ENCODE results near the gene CRIM1. TPM values are rescaled to one million over a fixed set of nuclear protein-coding genes. Genes with fewer than 3 reads are reported as not detected.

CRIM1 gene
- total and polyA plus RNA-seq, 7 experiments from 2014 or later = 0.10 to 7.1 (median 0.92) TPM

- H3K36me3 ChIP-seq (ENCODE audit: control insufficient read depth in 2 of 3, insufficient read depth in 3 of 3, low read length in 3 of 3) = no peaks in the 10 kb centered on the region
- DNase-seq = no peak
- intact Hi-C loops (cut with micrococcal nuclease) = no loop called here
- H3K9me3 Mint-ChIP-seq = peaks cover 0 to 2% (median 0%) of the 10 kb centered on the region in 11 donors
- no peaks in the 10 kb centered on the region for H3K27me3 ChIP-seq (ENCODE audit: control insufficient read depth in 2 of 2, insufficient read depth in 2 of 2, low read length in 2 of 2)
- no peaks in the 10 kb centered on the region for H3K9me3 ChIP-seq (ENCODE audit: control insufficient read depth in 2 of 3, low read length in 3 of 3)
- H3K4me1 Mint-ChIP-seq = peaks cover 0 to 26% (median 0%) of the 10 kb centered on the region in 7 donors
- POLR2A ChIA-PET = no interaction called here
- ATAC-seq = no peak
- CTCF ChIA-PET = no interaction called here
- no peak overlapping the region for H3K4me3 ChIP-seq (ENCODE audit: low read length)
- H3K36me3 Mint-ChIP-seq = peaks cover 0 to 10% (median 0%) of the 10 kb centered on the region in 5 donors
- no peak overlapping the region for H3K27ac Mint-ChIP-seq
- no peak overlapping the region for H3K27ac ChIP-seq (ENCODE audit: low read depth, low read length)
- H3K4me1 ChIP-seq (ENCODE audit: control insufficient read depth in 2 of 2, insufficient read depth in 2 of 2, low read length in 2 of 2) = no peaks in the 10 kb centered on the region
- peaks cover 0 to 20% (median 5%) of the 10 kb centered on the region in 5 donors for H3K27me3 Mint-ChIP-seq
- H3K4me3 Mint-ChIP-seq = no peak overlapping the region
Observed at GRCh38 chr2:36370281-36370680, 14.7 kb downstream of the CRIM1 start.

GRCh38 chr2:36371070-36371874, 15.7 kb downstream of the CRIM1 start:
- H3K27me3 ChIP-seq (ENCODE audit: control insufficient read depth in 2 of 2, insufficient read depth in 2 of 2, low read length in 2 of 2) = no peaks in the 10 kb centered on the region

GRCh38 chr2:36371928-36372391, 16.4 kb downstream of the CRIM1 start:
- H3K9me3 ChIP-seq (ENCODE audit: control insufficient read depth in 2 of 3, low read length in 3 of 3) = no peaks in the 10 kb centered on the region
- Mint-ChIP-seq H3K9me3 (peaks cover 0 to 2% (median 0%) of the 10 kb centered on the region in 11 donors), H3K27ac (no peak overlapping the region), H3K36me3 (peaks cover 0 to 10% (median 0%) of the 10 kb centered on the region in 5 donors), H3K4me1 (peaks cover 0 to 26% (median 0%) of the 10 kb centered on the region in 7 donors), H3K4me3 (no peak overlapping the region), H3K27me3 (peaks cover 0 to 19% (median 5%) of the 10 kb centered on the region in 5 donors)
- no peaks in the 10 kb centered on the region for H3K4me1 ChIP-seq (ENCODE audit: control insufficient read depth in 2 of 2, insufficient read depth in 2 of 2, low read length in 2 of 2)
- no peak for DNase-seq
- no peaks in the 10 kb centered on the region for H3K27me3 ChIP-seq (ENCODE audit: control insufficient read depth in 2 of 2, insufficient read depth in 2 of 2, low read length in 2 of 2)
- ChIA-PET CTCF (no interaction called here), POLR2A (no interaction called here)
- H3K36me3 ChIP-seq (ENCODE audit: control insufficient read depth in 2 of 3, insufficient read depth in 3 of 3, low read length in 3 of 3) = no peaks in the 10 kb centered on the region
- intact Hi-C loops (cut with micrococcal nuclease) = no loop called here
- no peak for ATAC-seq
- no peak overlapping the region for H3K4me3 ChIP-seq (ENCODE audit: low read length)
- no peak overlapping the region for H3K27ac ChIP-seq (ENCODE audit: low read depth, low read length)

More at GRCh38 chr2:36371070-36371874, 15.7 kb downstream of the CRIM1 start:
- no peaks in the 10 kb centered on the region for H3K9me3 ChIP-seq (ENCODE audit: control insufficient read depth in 2 of 3, low read length in 3 of 3)
- peaks cover 0 to 10% (median 0%) of the 10 kb centered on the region in 5 donors for H3K36me3 Mint-ChIP-seq
- no peak overlapping the region for H3K4me3 ChIP-seq (ENCODE audit: low read length)
- no peaks in the 10 kb centered on the region for H3K4me1 ChIP-seq (ENCODE audit: control insufficient read depth in 2 of 2, insufficient read depth in 2 of 2, low read length in 2 of 2)
- no peaks in the 10 kb centered on the region for H3K36me3 ChIP-seq (ENCODE audit: control insufficient read depth in 2 of 3, insufficient read depth in 3 of 3, low read length in 3 of 3)
- peaks cover 0 to 26% (median 0%) of the 10 kb centered on the region in 7 donors for H3K4me1 Mint-ChIP-seq
- ChIA-PET POLR2A (no interaction called here), CTCF (no interaction called here)
- H3K27ac ChIP-seq (ENCODE audit: low read depth, low read length) = no peak overlapping the region
- H3K27ac Mint-ChIP-seq = no peak overlapping the region
- intact Hi-C loops (cut with micrococcal nuclease) = no loop called here
- ATAC-seq (no peak), DNase-seq (no peak)
- H3K27me3 Mint-ChIP-seq = peaks cover 0 to 20% (median 5%) of the 10 kb centered on the region in 5 donors
- H3K9me3 Mint-ChIP-seq = peaks cover 0 to 2% (median 0%) of the 10 kb centered on the region in 11 donors
- H3K4me3 Mint-ChIP-seq = no peak overlapping the region

- Histone ChIP-seq H3K9me3 (ENCODE audit: control insufficient read depth in 2 of 3, low read length in 3 of 3) (no peaks in the 10 kb centered on the region), H3K27me3 (ENCODE audit: control insufficient read depth in 2 of 2, insufficient read depth in 2 of 2, low read length in 2 of 2) (no peaks in the 10 kb centered on the region), H3K4me3 (ENCODE audit: low read length) (no peak overlapping the region), H3K27ac (ENCODE audit: low read depth, low read length) (no peak overlapping the region), H3K4me1 (ENCODE audit: control insufficient read depth in 2 of 2, insufficient read depth in 2 of 2, low read length in 2 of 2) (no peaks in the 10 kb centered on the region), H3K36me3 (ENCODE audit: control insufficient read depth in 2 of 3, insufficient read depth in 3 of 3, low read length in 3 of 3) (no peaks in the 10 kb centered on the region)
- H3K4me1 Mint-ChIP-seq = peaks cover 0 to 26% (median 0%) of the 10 kb centered on the region in 7 donors
- peaks cover 0 to 20% (median 7%) of the 10 kb centered on the region in 5 donors for H3K27me3 Mint-ChIP-seq
- intact Hi-C loops (cut with micrococcal nuclease) = no loop called here
- CTCF ChIA-PET = no interaction called here
- H3K4me3 Mint-ChIP-seq = peak overlapping the region in 1 of 10 donors; percentile 57
- POLR2A ChIA-PET = no interaction called here
- ATAC-seq = no peak
- no peak for DNase-seq
- peak overlapping the region in 1 of 9 donors; percentile 70 for H3K27ac Mint-ChIP-seq
- H3K36me3 Mint-ChIP-seq = peaks cover 0 to 10% (median 0%) of the 10 kb centered on the region in 5 donors
- H3K9me3 Mint-ChIP-seq = peaks cover 0 to 2% (median 0%) of the 10 kb centered on the region in 11 donors
Observed at GRCh38 chr2:36373149-36373926, 17.8 kb downstream of the CRIM1 start.

- peaks cover 0 to 26% (median 0%) of the 10 kb centered on the region in 7 donors for H3K4me1 Mint-ChIP-seq
- peaks cover 0 to 13% (median 8%) of the 10 kb centered on the region in 5 donors for H3K27me3 Mint-ChIP-seq
- CTCF ChIA-PET = no interaction called here
Observed at GRCh38 chr2:36374585-36374984, 19.0 kb downstream of the CRIM1 start.

GRCh38 chr2:36376319-36376765, 20.8 kb downstream of the CRIM1 start:
- peaks cover 0 to 22% (median 0%) of the 10 kb centered on the region in 7 donors for H3K4me1 Mint-ChIP-seq
- Histone ChIP-seq H3K4me1 (ENCODE audit: control insufficient read depth in 2 of 2, insufficient read depth in 2 of 2, low read length in 2 of 2) (no peaks in the 10 kb centered on the region), H3K36me3 (ENCODE audit: control insufficient read depth in 2 of 3, insufficient read depth in 3 of 3, low read length in 3 of 3) (no peaks in the 10 kb centered on the region), H3K4me3 (ENCODE audit: low read length) (no peak overlapping the region), H3K27me3 (ENCODE audit: control insufficient read depth in 2 of 2, insufficient read depth in 2 of 2, low read length in 2 of 2) (no peaks in the 10 kb centered on the region), H3K9me3 (ENCODE audit: control insufficient read depth in 2 of 3, low read length in 3 of 3) (no peaks in the 10 kb centered on the region), H3K27ac (ENCODE audit: low read depth, low read length) (no peak overlapping the region)
- H3K4me3 Mint-ChIP-seq = no peak overlapping the region
- intact Hi-C loops (cut with micrococcal nuclease) = no loop called here
- ATAC-seq (peak; percentile 26), DNase-seq (no peak)
- H3K9me3 Mint-ChIP-seq = peaks cover 0 to 2% (median 0%) of the 10 kb centered on the region in 11 donors
- ChIA-PET CTCF (no interaction called here), POLR2A (no interaction called here)
- H3K27me3 Mint-ChIP-seq = peaks cover 0 to 10% (median 4%) of the 10 kb centered on the region in 5 donors
- peaks cover 0 to 10% (median 0%) of the 10 kb centered on the region in 5 donors for H3K36me3 Mint-ChIP-seq
- no peak overlapping the region for H3K27ac Mint-ChIP-seq

More at GRCh38 chr2:36374585-36374984, 19.0 kb downstream of the CRIM1 start:
- DNase-seq = no peak
- H3K4me3 Mint-ChIP-seq = no peak overlapping the region
- no peaks in the 10 kb centered on the region for H3K9me3 ChIP-seq (ENCODE audit: control insufficient read depth in 2 of 3, low read length in 3 of 3)
- H3K27ac ChIP-seq (ENCODE audit: low read depth, low read length) = no peak overlapping the region
- H3K4me3 ChIP-seq (ENCODE audit: low read length) = no peak overlapping the region
- H3K36me3 Mint-ChIP-seq = peaks cover 0 to 10% (median 0%) of the 10 kb centered on the region in 5 donors
- H3K9me3 Mint-ChIP-seq = peaks cover 0 to 2% (median 0%) of the 10 kb centered on the region in 11 donors
- intact Hi-C loops (cut with micrococcal nuclease) = no loop called here
- H3K36me3 ChIP-seq (ENCODE audit: control insufficient read depth in 2 of 3, insufficient read depth in 3 of 3, low read length in 3 of 3) = no peaks in the 10 kb centered on the region
- H3K27me3 ChIP-seq (ENCODE audit: control insufficient read depth in 2 of 2, insufficient read depth in 2 of 2, low read length in 2 of 2) = no peaks in the 10 kb centered on the region
- ATAC-seq = no peak
- H3K27ac Mint-ChIP-seq = no peak overlapping the region
- no peaks in the 10 kb centered on the region for H3K4me1 ChIP-seq (ENCODE audit: control insufficient read depth in 2 of 2, insufficient read depth in 2 of 2, low read length in 2 of 2)
- POLR2A ChIA-PET = no interaction called here

Measured in naive thymus-derived CD4-positive, alpha-beta T cell (primary cell).